Measurements from ENCODE around the gene CST1.
"Not testable (repeated sequence)": the region's sequence is repeated elsewhere in the genome, so short reads cannot be mapped to it uniquely, and the experiment has no call there.

CST1 gene

GRCh38 chr20:23750786-23751185 lies at the start of gene CST1:
TSS of gene CST1 (minus strand) at chr20:23750935. CDS start at chr20:23750866, 69 bp downstream.
- not testable (repeated sequence) for DNase-seq

DNA sequence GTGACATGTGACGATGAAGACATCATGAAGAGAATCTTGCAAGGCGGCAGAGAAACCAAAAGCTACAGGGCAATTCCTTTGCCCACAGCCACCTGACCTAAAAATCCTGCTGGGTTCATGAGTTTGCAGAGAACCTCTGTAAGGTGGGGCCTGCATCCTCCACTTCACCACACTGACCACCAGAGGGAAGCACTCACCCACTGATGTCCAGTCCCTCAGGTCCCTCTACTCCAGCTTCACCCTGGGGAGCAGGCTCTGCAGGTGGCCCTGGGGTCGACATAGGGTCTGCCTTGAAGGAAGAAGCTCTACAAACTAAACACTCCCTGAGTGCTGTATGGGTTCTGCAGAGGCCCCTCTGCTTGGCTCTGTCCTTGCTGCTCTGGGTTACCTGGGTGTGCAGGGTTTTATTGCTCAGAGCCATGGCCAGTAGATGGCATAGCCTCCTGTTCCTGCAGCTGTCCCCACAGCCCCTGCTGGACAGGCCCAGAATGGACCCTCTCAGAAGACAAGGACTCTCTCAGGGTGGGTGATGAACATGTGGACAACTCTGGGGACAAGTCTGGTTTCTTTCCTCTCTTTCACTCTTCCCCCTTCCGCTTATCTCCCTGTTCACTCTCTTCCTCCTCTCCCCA lies 48.6 kb upstream of the CST1 start:
- not testable (repeated sequence) for DNase-seq

GRCh38 chr20:23795526-23795925 lies 44.8 kb upstream of the CST1 start:
- no peak for DNase-seq

DNA sequence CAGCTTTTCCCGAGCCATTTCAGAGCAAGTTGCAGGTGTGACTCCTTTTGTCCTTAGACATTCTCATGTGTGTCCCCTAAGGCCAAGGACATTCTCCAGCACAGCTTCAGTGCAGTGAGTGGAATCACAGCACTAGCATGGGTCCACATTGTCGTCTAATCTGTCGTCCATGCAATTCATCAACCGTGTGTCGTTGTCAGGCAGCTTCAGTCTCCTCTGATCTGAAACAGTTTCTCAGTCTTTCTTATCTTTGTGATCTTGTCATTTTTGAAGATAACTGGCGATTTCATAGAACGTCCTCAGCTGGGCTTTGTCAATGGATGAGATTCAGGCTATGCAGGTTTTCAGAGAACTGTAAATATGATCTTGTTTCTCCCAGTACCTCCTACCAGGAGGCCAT lies 44.1 kb upstream of the CST1 start:
- DNase-seq = no peak

DNA sequence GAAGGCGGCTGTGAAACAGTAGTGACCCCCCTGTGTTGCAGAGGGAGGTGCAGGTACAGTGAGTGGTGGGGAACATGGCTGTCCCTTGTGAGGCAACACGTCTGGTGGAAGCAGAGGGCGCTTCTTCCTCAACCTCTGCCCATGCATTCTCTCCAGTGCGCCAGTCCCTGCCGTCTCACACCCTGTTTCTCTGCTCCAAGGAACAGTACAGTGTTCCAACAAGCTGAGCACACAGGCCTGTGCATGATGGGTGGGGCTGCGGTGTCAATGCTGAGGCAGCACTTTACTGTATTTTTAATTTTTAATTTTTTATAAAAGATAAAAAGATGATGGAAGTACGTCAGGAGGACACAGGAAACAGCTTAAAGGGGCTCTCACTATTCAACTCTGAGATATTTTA lies 43.3 kb upstream of the CST1 start:
- no peak for DNase-seq

DNA sequence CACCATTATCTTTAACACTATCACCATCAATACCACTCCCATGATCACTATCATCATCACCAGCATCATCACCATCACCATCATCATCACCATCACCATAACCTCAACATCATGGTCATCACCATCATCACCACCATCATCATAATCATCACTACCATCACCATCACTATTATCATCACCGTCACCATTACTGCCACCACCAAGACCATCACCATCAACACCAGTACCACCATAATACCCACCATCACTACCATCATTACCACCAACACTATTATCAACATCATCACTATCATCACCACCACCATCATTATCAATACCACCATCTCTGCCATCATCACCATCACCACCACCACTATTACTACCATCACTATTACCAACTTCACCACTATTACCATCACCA lies 32.7 kb upstream of the CST1 start:
- no peak for DNase-seq

DNA sequence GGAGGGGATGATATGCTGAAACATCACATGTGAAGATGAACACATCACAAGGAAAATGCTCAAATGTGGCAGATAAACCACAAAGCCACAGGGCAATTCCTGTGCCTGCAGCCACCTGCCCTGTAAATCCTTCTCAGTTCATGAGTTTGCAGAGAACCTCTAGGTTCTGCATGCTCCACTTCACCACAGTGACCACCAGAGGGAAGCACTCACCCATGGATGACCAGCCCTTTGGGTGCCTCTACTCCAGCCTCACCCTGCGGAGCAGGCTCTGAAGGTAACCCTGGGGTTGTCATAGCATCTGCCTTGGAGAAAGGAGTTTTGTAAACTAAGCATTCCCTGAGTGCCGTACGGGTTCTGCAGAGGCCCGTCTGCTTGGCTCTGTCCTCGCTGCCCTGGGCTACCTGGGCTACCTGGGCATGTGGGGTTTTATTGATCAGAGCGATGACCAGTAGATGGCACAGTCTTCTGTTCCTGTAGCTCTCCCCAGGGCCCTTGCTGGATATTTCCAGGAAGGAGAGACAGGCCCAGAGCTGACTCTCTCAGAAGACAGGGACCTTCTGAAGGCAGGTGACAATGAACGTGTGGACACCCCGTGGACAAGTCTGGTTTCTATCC lies 31.7 kb upstream of the CST1 start:
- no peak for DNase-seq

GRCh38 chr20:23778676-23779075 lies 27.9 kb upstream of the CST1 start:
- DNase-seq = not testable (repeated sequence)

GRCh38 chr20:23777380-23777779 lies 26.6 kb upstream of the CST1 start:
- not testable (repeated sequence) for DNase-seq

DNA sequence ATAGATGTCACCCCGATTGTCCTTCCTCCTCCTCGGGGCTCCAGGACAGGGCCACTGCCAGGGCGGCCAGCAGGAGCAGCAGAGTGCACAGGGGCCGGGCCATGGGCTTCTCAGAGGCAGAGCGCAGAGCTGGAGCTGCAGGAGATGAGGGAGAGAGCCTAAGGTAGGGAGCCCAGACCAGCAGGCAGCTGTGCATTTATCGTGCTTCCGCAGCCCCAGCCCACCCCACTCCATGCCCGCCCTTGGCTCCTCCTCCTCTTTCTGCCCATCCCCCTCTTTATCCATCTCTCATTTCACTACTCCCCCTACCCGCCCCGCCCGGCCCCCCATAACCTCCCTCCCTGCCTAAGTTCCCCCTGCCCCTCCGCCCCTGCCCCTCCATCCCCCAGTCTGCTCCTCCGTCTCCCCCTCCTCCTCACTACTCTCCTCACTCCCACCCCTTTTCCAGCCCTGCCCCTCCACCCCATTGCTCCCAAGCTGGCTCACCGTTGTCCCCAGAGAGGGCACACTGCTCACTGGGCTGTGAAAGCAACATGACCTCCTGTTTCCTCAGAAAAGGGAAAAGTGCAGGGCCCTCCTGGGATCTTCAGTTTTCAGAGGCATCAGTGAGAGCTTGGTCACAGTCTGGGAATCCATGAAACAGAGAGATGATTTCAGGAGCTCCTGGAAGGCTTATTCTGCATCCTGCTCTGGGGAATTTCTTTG lies 25.5 kb upstream of the CST1 start:
- no peak for DNase-seq

GRCh38 chr20:23774081-23774480 lies 23.3 kb upstream of the CST1 start:
- DNase-seq = no peak

DNA sequence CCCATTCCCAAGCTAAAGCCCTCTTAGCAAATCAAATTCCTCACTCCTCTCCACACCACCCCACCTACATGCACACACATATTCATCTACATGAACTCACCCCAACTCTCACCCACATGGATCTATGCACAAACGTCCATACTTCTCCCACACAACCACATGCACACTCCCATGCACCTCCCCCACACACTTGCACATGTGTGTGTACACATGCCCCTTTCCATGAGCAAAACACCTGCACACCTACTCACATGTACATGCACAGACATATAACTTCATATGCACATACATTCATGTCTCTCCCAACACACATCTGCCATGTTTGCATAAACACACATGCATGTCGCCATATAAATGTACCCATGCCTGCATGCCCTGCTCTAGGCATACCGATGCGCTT lies 22.8 kb upstream of the CST1 start:
- DNase-seq = no peak

- no peak for DNase-seq
Observed at GRCh38 chr20:23773127-23773526, 22.4 kb upstream of the CST1 start.

DNA sequence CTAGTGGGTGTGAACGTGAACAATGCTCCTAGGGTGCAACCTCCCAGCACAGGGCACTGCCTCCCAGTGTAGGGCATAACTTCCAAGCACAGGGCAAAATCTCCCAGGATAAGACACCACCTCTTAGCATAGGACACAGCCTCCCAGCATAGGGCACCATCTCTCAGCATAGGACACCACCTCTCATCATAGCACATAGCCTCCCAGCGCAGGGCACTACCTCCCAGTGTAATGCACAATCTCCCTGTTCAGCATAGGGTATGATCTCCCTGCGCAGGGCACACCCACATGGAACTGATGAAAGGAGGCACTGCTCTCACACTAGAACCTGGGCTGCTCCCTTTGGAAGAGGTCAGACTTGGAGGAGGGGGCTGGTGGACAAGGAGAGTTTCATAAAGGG lies 21.3 kb upstream of the CST1 start:
- DNase-seq = no peak

DNA sequence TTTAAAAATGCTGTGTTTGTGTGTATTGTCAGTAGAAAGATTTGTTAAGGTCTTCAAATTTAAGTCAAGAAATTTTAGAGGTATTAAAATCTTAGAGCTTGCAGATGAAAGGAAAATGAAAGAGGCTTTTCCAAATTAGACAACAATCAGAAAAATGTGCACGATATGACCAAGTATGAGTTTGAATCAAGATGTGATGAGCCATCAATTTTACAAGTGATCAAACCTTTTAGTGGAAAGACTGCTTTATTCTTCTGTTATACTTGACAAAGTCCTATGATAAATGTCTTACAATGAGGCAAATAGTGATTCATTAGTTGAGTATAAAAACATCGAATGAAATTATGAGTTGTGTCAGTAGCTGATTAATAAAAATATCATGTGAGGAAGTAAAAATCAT lies 19.6 kb upstream of the CST1 start:
- DNase-seq = no peak

DNA sequence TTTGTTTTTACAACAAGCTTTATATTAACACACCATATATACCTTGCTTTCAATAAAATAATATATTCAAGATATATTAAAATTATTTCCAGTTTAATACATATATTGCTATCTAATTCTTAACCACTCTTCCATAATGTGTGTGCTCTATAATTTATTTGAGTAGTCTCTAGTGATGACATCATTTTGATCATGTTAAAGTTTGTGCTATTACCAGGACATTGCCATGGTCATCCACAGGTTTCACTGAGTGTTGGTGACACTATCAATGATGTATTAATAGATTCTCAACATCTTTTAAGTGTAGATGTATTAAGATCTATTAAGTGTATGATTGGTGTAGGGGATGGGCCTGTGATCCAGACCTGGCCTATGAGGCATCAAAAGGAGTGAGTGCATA lies 17.8 kb upstream of the CST1 start:
- not testable (repeated sequence) for DNase-seq

DNA sequence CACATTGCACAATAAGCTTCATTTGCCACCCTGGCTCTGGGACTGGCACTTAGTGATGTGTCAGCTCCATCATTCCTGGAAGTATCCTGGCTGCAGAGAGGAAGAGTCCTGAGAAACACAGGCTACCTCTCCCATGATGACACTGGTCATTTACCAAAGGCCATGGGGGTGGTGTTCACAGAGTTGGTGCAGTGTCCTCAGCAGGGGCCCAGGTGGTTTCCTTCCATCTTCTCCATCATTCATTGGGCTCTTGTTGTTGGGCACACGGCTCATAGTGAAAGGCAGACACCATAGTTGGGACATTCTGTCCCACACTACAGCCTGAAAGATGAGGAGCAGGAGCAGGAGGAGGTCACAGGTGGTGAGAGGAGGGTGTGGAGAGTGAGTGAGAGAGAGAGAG lies 15.8 kb upstream of the CST1 start:
- DNase-seq = no peak

- DNase-seq = no peak
Observed at GRCh38 chr20:23765578-23765977, 14.8 kb upstream of the CST1 start.

- DNase-seq = not testable (repeated sequence)
Observed at GRCh38 chr20:23764630-23765029, 13.9 kb upstream of the CST1 start.

DNA sequence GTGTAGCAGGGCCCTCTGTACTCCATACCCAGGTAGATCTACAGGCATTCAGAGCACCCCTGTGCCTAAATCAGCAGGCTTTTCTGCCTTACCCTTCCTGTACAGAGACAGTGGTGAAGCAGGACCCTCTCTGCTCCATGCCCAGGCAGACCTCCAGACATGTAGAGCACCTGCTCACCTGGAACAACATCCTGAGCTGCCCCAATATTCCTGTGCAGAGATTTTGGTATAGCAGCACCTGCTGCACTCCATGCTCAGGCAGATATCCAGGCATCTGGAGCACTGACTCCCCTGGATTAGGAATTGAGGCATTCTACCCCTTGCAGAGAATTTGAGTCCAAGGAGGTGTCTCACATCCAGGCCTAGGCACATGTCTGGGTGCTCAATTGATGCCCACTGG lies 12.6 kb upstream of the CST1 start:
- DNase-seq = no peak

DNA sequence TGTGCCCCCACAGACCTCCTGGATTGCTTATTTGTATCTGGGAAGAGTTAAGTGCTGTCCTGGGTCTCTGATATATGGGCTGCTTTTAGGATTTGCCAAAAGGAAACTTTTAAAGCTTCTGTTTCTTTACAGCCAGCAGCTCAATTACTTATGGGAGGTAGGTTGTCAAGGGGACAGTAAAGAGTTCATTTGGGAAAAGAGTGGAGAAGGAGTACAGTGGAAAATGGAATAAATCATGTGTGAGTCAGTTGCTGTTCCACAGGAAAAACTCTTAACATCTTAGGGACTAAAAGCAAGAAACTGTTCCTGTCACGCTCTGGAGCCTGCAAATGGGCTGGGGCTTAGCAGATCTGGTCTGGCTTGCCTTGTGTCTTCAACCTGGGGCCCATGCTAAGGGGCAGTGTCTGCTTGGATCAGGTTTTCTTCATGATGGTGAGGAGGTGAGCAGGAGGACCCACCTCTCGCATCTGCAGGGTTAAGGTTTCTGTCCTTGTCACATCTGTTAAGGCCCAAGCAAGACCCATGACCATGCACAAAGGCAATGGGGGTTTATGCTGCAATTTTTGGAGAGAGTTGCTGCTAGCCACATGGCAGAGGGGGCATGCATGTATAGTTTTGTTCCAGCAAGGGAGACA lies 8.7 kb upstream of the CST1 start:
- no peak for DNase-seq

- not testable (repeated sequence) for DNase-seq
Observed at GRCh38 chr20:23756792-23757191, 6.1 kb upstream of the CST1 start.

DNA sequence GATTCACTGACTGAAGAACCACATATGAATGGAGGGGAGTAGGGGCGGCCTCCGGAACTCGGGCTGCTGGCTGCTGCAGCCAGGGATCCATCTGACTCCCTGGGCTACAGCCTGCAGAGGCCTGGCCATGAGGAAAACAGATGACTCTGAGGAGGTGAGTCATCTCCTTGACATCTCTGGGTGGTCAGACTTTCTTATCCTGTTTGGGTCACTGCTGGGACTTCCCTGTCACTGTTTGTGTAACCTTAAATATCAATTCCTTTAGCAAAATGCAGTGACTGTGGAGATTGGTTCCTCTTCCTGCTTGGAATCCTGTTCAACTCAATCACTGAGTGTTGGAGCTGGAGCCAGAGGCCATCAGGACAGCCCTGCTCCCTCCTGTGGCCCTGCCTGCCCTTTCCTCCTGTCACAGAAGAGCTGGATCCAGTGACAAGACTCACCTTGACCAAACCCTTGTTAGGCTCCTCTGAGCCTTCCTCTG lies 4.4 kb upstream of the CST1 start:
- DNase-seq = not testable (repeated sequence)

GRCh38 chr20:23754731-23755130 lies 4.0 kb upstream of the CST1 start:
- DNase-seq = no peak

Measured in activated CD8-positive, alpha-beta memory T cell treated with anti-CD3 and anti-CD28 coated beads, Interleukin-2, amount 50 U/mL, for 4 hours (primary cell).